ENCODE measurements around the gene CD200R1L.

Gene CD200R1L

GRCh38 chr3:112817797-112818196, 28.9 kb downstream of the CD200R1L start:
- no peak for DNase-seq

DNA sequence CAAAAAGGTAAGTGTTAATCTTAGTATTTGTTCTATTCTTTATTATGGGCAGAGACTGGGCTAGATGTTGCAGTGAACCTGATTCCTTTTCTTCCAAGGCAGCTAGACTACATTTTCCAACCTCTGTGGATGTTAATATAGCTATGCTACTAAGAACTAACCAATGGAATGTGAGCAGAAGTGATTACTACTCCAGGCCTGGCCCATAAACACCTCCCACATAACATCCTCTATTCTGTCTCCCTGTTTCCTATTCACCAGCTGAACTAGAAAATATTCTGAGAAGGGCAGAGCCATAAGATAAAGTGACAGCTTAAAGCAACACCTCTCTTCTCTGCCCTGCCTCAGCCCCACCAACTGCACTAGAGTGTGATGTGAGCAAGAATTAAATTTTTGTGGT, 29.4 kb downstream of the CD200R1L start:
- no peak for DNase-seq

DNA sequence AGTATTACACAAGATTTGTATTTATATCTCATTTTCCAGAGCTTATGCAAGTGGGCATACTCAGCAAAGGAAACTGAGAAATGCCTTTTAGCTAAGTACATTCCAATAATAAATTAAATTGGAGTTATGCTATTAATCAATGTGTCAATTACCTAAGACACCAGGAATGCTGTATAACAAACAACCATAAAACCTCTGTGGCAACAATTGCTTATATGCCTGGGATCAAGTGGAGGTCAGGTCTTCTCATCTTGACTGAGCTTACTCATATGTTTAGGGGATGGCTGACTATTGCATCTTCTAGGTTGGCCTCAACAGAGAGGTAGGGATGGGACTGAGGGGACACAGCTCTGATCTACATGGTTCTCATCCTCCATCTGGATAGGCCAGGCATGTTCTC, 30.7 kb downstream of the CD200R1L start:
- no peak for DNase-seq

DNA sequence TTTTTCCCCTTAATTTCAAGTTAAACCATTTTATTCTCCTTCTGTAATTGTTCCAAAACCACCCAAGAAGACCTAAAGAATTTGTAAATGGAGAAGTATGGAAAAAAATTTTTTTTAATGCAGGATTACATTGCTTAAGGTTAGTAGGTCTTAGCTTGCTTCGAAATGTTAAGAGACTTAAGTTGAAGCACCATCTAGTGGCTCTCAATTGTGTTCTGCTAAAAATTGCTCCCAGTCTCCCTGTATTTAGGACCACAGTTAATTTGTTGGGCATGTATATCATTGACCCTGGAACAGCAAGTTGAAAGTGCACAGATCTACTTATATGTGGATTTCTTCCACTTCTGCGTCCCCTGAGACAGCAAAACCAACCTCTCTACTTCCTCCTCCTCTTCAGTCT, 32.4 kb downstream of the CD200R1L start:
- DNase-seq = no peak

DNA sequence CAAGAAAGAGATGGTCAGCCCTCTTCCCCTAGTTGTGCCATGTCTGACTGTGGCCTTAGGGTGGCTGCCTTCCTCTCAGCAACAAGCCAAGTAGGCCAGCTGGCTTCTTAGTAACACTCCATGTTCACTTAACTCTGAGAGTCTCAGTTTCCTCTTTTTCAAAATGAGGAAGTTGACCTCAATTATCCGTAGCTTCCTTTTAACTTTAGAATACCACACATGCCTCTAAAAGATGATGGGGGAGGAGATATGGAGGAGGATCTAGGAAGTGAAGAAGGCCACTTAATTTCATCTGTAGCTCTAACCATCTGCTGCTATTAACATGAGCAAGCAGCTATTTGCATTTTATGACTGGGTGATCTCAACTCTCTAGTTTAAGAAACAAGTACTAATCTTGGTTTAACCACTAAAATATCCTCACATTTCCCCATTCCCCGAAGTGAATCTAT, 32.9 kb downstream of the CD200R1L start:
- DNase-seq = no peak

- DNase-seq = no peak
Observed at GRCh38 chr3:112813016-112813415, 33.6 kb downstream of the CD200R1L start.

GRCh38 chr3:112811917-112812660, 34.6 kb downstream of the CD200R1L start:
- no peak for DNase-seq

DNA sequence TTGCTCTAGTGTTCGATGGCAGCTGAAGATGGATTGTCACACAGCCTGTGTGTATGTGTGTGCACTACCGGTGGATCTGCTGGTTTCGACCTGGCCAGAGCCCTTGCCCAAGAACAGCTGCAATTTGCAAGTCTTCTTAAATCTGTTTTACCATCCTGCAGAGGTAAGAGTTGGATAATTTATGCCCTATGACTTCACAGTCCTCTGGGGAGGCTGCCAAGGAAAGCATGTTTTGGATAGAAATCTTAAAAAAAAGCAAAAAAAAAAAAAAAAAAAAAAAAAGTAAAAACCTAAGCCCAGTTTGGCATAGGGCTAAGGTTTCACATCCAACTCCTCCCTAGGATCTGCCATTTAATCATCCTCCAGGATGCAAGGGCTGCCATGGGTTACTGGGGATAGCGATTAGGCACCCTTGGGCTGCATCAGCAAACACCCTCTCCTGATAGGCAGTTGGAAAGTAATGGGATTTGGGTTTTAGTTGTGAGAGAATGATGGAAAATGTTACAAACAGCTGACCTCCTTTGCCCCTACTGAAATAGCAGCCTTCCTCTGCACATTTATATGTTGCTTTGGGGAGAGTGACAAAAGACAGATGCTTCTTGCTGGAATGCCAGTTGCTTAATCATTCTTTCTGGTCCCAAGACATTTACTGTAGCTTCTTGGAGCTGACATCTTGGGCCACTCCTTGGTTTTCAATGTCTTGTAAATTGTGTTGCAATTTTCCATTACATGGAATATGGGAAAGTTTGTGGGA, 35.4 kb downstream of the CD200R1L start:
- no peak for DNase-seq

- DNase-seq = no peak
Observed at GRCh38 chr3:112810561-112810960, 36.1 kb downstream of the CD200R1L start.

- no peak for DNase-seq
Observed at GRCh38 chr3:112808136-112808535, 38.5 kb downstream of the CD200R1L start.

DNA sequence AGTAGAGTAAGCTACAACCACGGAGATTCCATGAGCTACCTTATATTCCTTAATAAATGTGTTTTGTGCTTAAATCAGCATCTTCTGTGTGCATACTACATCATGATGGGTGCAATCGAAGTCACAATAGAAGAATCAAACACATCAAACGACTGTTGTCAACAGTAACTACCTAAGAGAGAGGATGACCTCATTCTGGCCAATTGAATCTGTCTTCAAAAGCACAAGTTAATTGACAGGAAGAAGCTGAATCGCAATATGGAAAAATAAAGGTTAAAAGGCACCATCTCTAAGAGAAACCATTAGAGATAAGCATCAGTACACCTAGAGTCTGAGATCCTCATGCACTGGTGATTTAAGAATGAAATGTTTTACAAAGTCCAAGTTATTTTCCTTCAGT, 39.0 kb downstream of the CD200R1L start:
- no peak for DNase-seq

GRCh38 chr3:112806903-112807302, 39.8 kb downstream of the CD200R1L start:
- DNase-seq = no peak

- no peak for DNase-seq
Observed at GRCh38 chr3:112805126-112805525, 41.5 kb downstream of the CD200R1L start.

- DNase-seq = no peak
Observed at GRCh38 chr3:112804021-112804420, 42.6 kb downstream of the CD200R1L start.

GRCh38 chr3:112803467-112803866, 43.2 kb downstream of the CD200R1L start:
- DNase-seq = no peak

GRCh38 chr3:112802338-112802737, 44.3 kb downstream of the CD200R1L start:
- no peak for DNase-seq

GRCh38 chr3:112799946-112800345, 46.7 kb downstream of the CD200R1L start:
- no peak for DNase-seq

DNA sequence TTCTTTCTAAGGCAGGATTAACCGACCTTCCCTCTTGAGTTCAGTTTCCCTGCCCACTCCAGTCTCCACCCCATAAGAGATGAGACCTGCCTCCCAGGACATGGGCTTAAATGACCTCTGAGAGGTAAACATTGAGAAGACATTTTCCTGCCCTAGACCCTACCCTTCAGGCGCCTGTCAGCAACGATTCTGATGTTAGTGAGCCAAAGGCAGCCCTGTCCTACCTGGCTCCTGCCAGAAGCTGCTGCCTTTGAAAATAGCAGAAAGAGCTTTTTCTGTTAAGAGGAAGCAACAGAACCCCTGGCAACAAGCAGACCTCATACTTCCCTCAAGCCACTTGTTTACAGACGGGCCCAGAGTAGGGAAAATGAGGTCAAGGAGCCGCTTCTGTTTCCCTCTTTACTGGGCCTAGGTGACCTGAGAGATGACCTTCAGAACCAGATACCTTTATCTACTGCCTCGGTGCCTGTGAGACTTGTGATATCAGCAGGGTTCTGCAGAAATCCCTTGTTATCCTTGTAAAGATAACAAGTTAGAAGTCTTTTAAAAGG, 52.0 kb downstream of the CD200R1L start:
- DNase-seq = no peak

DNA sequence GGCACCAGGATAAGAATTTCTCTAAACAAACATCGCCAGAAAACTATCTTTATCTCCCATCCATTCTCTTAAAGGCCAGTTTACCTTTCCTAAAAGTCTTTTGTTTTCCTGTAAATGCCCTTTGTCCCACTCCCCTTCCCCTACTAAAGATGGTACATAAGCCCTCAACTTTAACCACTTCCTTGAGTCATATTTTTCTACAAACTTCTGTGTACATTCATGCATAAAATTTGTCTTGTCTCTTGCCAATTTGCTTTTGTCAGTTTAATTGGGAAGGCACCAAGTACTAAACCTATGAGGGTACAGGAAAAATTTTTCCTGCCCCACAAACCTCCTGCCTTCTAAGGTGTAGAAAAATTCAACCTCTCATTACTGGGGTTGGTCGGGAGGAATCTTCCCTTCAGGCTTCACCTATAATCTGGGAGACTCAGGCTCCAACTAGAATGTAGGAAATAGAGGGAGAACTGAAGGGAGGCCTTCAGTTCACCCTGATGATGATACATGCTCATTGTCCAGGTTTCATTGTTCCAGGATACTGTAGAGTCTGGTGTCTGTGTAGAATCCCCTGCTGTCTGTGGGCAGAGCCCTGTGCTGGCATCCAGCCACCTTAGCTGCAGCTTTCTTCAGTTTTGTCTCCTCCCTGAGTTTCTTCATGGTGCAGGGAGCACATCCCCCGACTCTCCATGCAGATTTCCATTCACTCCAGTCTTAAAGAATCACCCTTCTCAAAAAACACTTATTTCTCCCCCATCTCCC, 53.2 kb downstream of the CD200R1L start:
- no peak for DNase-seq

GRCh38 chr3:112791736-112792135, 54.9 kb downstream of the CD200R1L start:
- DNase-seq = no peak

- no peak for DNase-seq
Observed at GRCh38 chr3:112789787-112790186, 56.9 kb downstream of the CD200R1L start.

DNA sequence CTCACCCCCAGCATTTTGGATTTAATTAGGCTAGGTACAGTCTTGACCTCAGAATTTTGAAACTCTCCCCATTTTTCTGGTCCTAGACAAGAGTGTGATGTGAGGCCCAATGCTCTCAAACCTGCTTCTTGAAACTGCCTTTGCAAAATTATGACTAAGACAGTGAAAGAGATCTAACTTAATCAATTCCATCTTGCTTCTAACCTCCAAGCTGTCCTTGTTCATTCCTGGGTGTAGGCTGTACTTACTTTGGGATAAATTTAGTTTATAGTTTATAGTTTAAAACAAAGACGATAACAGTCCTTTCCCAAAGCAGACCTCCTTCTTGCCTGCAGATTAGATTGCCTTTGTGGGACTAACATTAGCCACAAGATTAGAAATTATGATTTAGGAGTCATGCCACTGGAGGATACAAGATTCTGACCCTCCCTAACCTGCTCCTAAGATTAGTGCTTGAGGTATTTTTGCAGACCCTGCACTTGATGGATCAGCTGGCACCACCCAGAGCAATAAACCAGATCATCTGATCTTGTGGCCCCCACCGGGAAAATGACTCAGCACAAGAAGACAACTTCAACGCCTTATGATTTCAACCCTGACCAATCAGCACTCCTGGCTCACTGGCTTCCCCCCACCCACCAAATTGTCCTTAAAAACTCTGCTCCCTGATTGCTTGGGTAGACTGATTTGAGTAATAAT, 59.6 kb downstream of the CD200R1L start:
- DNase-seq = no peak
